ENCODE results near the gene CHRNB2.
A peak's percentile ranks its signal among the peaks of the same experiment; 100 is the strongest.

Gene CHRNB2

DNA sequence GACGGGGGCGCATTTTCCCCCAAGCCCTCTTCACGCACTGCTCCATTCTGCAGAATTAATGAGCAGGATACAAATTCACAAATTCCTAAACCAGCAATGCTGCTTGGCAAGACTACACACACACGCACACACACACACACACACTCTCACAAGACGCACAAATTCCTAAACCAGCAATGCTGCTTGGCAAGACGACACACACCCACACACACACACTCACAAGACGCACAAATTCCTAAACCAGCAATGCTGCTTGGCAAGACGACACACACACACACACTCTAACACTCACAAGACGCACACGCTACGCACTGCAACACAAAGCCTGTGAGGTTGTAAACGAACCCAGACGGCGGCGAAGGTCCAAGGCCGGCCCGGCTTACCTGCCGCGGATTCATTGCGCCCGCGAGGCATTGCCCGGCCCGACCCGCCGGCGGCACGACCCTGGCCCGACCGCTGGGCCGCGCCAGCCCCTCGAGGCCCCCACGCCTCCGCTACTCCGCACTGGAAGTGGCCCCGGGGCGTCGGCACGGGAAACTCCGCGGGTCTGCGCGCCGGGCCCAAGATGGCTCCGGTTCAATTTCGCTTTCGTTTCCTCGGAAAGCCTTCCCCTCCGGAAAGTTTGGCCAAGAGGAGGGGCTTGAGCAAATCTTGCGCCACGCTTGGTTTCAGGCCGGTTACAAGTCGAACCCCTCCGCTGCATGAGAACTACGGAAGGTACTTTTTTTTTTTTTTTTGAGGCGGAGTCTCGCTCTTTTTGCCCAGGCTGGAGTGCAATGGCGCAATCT, 40.2 kb downstream of the CHRNB2 start, which contains the start of gene ADAR:
Gene ADAR, minus strand, starts transcription at position 578 of the 788 bp plus-strand sequence. Its CDS starts 180 bp downstream, at position 398.
- Histone ChIP-seq H3K27ac (peak within 1 kb of the TSS; percentile 93 to 99 (median 98)), H3K4me3 (peak within 1 kb of the TSS; percentile 80 to 94 (median 90)), H3K9ac (peak within 1 kb of the TSS; percentile 91 to 99 (median 98)), H4K20me1 (peaks cover 44 to 89% (median 74%) of the 10 kb centered on the region in 11 experiments), H3K4me2 (peak within 1 kb of the TSS; percentile 86 to 95 (median 93)), H3K36me3 (peaks cover 26 to 38% (median 34%) of the 10 kb centered on the region in 11 experiments), H3K9me3 (replicated peaks in 1 of 11) (no peaks in the 10 kb centered on the region), H3K4me1 (peaks cover 68 to 79% (median 75%) of the 10 kb centered on the region in 10 experiments), H3K27me3 (no peaks in the 10 kb centered on the region)
- peak; percentile 41 to 99 (median 91); a peak in 21 of 22 replicates for TF ChIP-seq Cebpa-rat (IDR thresholded peaks at IDR 0.05)

DNA sequence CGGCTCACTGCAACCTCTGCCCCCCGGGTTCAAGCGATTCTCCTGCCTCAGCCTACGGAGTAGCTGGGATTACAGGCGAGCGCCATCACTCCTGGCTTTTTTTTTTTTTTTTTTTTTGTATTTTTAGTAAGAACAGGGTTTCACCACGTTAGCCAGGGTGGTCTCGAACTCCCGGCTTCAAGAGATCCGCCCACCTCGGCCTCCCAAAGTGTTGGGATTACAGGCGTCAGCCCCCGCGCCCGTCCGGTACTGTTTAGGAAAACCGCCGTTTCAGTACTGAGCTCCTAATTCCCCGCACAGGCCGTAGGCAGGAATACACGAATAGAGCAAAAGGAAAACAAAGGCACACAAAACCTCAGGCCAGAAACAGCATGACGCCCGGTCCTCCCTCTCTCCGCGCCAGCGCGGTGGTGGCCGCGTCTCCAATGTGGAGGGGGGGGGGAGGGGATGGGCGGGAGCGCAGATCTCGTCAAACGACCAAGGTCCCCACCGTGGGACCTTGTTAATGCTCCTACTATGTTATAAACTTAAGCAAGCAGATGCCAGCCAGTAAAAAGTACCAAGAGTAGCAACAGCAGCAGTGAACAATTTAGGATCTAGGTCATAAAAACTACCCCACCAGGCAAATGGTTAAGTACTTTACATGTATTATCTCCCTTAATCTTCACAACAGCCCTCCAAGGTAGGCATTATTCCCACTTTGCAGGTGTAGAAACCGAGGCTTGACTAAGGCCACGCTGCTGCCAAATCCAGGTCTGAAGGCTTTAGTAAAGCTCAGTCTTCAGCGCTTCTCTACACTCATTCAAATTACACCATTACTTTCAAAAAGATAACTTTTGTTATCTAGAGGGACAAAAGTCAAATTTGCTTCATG, 41.1 kb downstream of the CHRNB2 start:
- peak in 8 of 11 experiments; percentile 3 to 80 (median 46); a peak in 11 of 22 replicates for TF ChIP-seq Cebpa-rat (IDR thresholded peaks at IDR 0.05)
- H3K36me3 ChIP-seq: peaks cover 17 to 31% (median 25%) of the 10 kb centered on the region in 11 experiments; a peak in 18 of 22 replicates
- peaks cover 63 to 75% (median 69%) of the 10 kb centered on the region in 10 experiments for H3K4me1 ChIP-seq
- H3K27me3 ChIP-seq: no peaks in the 10 kb centered on the region
- H3K4me3 ChIP-seq: peak overlapping the region; percentile 80 to 94 (median 90)
- no peaks in the 10 kb centered on the region for H3K9me3 ChIP-seq (replicated peaks in 1 of 11)
- peak overlapping the region; percentile 93 to 99 (median 98) for H3K27ac ChIP-seq
- H4K20me1 ChIP-seq: peaks cover 35 to 89% (median 71%) of the 10 kb centered on the region in 11 experiments
- peak overlapping the region; percentile 91 to 99 (median 98) for H3K9ac ChIP-seq
- peak overlapping the region; percentile 74 to 95 (median 83) for H3K4me2 ChIP-seq

DNA sequence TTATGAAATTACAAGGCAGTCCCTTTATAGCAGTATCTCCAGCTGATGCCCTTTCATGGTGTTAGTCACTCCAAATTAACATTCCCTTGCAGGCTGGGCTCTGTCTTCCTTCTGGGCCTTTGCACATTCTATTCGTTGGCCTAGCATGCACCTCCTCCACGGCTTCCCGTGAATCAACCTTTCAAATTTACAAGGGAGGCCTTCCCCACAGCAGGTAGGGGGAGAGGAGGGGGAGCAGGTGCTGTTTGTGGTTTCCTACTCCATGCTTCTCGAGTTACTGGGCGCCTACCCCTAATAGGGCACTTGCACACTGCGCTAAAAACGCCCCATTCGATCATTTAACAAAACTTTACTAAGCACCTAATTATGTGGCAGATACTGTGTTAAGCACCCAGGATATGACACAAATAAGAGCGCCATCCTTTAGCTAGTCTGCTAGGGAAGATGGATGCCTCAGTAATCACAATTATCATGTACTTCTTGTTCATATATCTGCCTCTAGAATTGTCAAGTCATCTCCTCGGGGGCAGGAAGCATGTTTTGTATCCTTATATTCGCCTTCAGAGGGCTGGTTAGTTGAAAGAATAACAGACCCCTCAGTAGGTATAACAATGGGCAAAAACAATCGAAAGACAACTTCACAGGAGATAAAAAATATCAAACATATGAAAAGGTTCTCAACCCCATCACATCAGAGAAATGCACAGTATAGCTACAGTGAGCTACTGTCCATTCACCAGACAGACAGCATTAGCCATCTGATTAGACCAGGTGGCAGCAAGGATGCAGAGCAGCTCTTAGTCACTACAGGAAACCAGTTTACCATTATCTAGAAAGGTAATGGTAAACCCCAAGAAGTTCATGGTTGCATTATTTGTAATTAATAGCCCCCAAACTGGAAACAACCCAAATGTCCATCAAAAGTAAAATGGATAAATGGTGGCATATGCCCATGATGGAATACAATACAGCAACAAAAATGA, 42.1 kb downstream of the CHRNB2 start:
- H3K9ac ChIP-seq: peak overlapping the region; percentile 91 to 99 (median 98); a peak in 18 of 22 replicates
- H3K4me2 ChIP-seq: peak overlapping the region; percentile 74 to 95 (median 83)
- TF ChIP-seq Cebpa-rat (IDR thresholded peaks at IDR 0.05): no peak
- H3K36me3 ChIP-seq: peaks cover 7 to 23% (median 16%) of the 10 kb centered on the region in 11 experiments; a peak in 17 of 22 replicates
- H3K27me3 ChIP-seq: no peaks in the 10 kb centered on the region
- H3K9me3 ChIP-seq (replicated peaks in 1 of 11): no peaks in the 10 kb centered on the region
- peaks cover 52 to 65% (median 59%) of the 10 kb centered on the region in 10 experiments for H3K4me1 ChIP-seq
- peak overlapping the region in 8 of 10 experiments; percentile 80 to 93 (median 90); a peak in 10 of 20 replicates for H3K4me3 ChIP-seq
- H4K20me1 ChIP-seq: peaks cover 31 to 89% (median 69%) of the 10 kb centered on the region in 11 experiments
- H3K27ac ChIP-seq: peak overlapping the region in 9 of 11 experiments; percentile 93 to 99 (median 98); a peak in 18 of 22 replicates

DNA sequence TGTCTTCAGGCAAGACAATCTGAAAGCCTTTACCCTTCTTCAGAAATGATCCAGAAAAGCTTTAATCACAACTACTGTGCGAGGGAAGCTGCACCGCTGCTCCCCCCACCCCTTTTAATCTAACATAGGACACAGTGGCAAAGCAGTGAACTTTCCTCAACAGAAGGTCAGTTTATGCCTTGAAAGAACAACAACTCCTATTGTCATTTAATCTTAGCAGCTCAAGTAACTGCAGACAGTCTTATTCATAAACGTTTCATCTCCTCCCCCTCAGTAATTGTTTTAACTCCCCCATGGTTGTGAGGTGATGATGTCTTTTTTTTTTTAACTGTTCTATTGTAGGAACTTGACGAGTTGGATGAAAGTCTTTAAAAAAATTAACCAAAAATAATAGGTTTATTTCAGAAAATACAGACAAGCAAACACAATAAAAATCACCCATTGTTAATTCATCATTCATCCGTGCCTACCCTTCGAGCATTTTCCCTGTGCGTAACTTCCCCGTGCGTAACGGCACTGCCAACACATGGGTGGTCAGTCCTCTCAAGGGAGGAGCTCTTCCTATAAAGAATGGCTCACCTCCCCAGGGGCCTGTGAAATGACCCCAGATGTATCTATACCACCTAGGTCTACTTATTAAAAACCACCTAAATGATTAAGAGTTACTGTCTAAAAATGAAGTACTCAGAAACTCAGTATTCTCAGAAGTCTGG, 43.7 kb downstream of the CHRNB2 start:
- Histone ChIP-seq H3K4me3 (no peak overlapping the region), H3K4me1 (peaks cover 41 to 50% (median 44%) of the 10 kb centered on the region in 10 experiments), H3K27me3 (no peaks in the 10 kb centered on the region), H3K27ac (peak overlapping the region in 7 of 11 experiments; percentile 9 to 57 (median 29); a peak in 7 of 22 replicates), H4K20me1 (peaks cover 30 to 89% (median 69%) of the 10 kb centered on the region in 11 experiments; a peak in 21 of 22 replicates), H3K9me3 (replicated peaks in 1 of 11) (no peaks in the 10 kb centered on the region), H3K4me2 (peak overlapping the region; percentile 14 to 92 (median 42); a peak in 20 of 22 replicates), H3K9ac (peak overlapping the region in 5 of 11 experiments; percentile 7 to 33 (median 19); a peak in 1 of 22 replicates), H3K36me3 (peaks cover 0 to 10% (median 5%) of the 10 kb centered on the region in 11 experiments; a peak in 6 of 22 replicates)
- no peak for TF ChIP-seq Cebpa-rat (IDR thresholded peaks at IDR 0.05)

DNA sequence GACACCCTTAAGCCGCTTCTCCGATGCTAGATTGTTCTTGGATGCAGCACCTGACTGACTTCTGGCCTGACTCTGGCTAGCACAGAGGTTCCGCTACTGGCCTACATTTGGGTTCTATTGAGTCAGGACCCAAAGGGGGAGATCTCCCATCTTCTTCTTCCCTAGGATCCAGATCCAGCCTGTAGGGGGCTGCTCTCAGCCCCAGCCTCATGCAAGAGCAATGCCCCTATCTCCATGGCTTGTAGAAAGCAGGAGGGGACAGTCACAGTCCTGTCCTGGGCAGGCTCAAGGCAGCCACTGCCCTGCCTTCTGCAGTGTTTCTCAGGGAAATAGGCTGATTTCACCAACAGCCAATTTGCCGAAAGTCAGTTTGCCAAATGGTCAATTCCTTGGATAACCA, 46.7 kb downstream of the CHRNB2 start:
- peaks cover 0 to 27% (median 15%) of the 10 kb centered on the region in 11 experiments; a peak in 11 of 22 replicates for H3K36me3 ChIP-seq
- no peak overlapping the region for H3K4me3 ChIP-seq
- no peaks in the 10 kb centered on the region for H3K9me3 ChIP-seq (replicated peaks in 1 of 11)
- peaks cover 44 to 98% (median 75%) of the 10 kb centered on the region in 11 experiments; a peak in 20 of 22 replicates for H4K20me1 ChIP-seq
- H3K4me1 ChIP-seq: peaks cover 31 to 43% (median 38%) of the 10 kb centered on the region in 10 experiments
- no peak overlapping the region for H3K9ac ChIP-seq
- TF ChIP-seq Cebpa-rat (IDR thresholded peaks at IDR 0.05): no peak
- H3K27ac ChIP-seq: no peak overlapping the region
- no peak overlapping the region for H3K4me2 ChIP-seq
- H3K27me3 ChIP-seq: no peaks in the 10 kb centered on the region

DNA sequence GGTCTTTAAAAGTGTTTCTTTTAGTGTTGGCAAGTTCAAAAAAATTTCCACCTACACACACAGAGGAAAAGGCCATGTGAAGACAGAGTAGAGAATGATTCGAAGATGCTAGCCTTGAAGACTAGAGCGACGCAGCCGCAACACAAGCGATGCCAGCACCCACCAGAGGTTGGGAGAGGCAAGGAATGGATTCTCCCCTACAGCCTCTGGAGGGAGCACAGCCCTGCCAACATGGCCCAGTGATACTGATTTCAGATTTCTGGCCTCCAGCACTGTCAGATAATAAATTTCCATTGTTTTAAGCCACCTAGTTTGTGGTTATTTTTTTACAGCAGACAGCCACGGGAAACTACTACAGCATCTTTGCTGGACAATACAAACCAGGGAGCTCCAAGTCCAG, 47.3 kb downstream of the CHRNB2 start:
- TF ChIP-seq Cebpa-rat (IDR thresholded peaks at IDR 0.05): no peak
- H4K20me1 ChIP-seq: peaks cover 50 to 98% (median 78%) of the 10 kb centered on the region in 11 experiments; a peak in 20 of 22 replicates
- H3K9ac ChIP-seq: no peak overlapping the region
- H3K9me3 ChIP-seq (replicated peaks in 1 of 11): no peaks in the 10 kb centered on the region
- peaks cover 31 to 43% (median 38%) of the 10 kb centered on the region in 10 experiments for H3K4me1 ChIP-seq
- peaks cover 0 to 33% (median 18%) of the 10 kb centered on the region in 11 experiments; a peak in 11 of 22 replicates for H3K36me3 ChIP-seq
- no peak overlapping the region for H3K4me2 ChIP-seq
- no peaks in the 10 kb centered on the region for H3K27me3 ChIP-seq
- H3K27ac ChIP-seq: no peak overlapping the region
- H3K4me3 ChIP-seq: no peak overlapping the region

DNA sequence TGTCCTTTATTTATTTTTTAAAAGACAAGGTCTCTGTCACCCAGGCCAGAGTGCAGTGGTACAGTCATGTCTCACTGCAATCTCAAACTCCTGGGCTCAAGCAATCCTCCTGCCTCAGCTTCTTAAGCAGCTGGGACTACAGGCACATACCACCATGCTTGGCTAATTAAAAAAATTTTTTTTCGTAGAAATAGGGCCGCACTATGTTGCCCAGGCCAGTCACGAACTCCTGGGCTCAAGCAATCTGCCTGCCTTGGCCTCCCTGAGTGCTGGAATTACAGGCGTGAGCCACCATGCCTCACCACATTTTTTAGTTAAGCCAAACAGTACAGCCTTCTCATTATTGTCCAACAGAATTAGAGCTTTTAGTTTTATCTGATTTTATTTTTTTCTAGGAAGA, 47.8 kb downstream of the CHRNB2 start:
- Histone ChIP-seq H3K4me3 (no peak overlapping the region), H3K27ac (no peak overlapping the region), H3K27me3 (no peaks in the 10 kb centered on the region), H3K4me2 (no peak overlapping the region), H4K20me1 (peaks cover 55 to 98% (median 82%) of the 10 kb centered on the region in 11 experiments; a peak in 20 of 22 replicates), H3K36me3 (peaks cover 0 to 37% (median 19%) of the 10 kb centered on the region in 11 experiments; a peak in 11 of 22 replicates), H3K4me1 (peaks cover 30 to 44% (median 38%) of the 10 kb centered on the region in 10 experiments), H3K9ac (no peak overlapping the region), H3K9me3 (replicated peaks in 1 of 11) (no peaks in the 10 kb centered on the region)
- TF ChIP-seq Cebpa-rat (IDR thresholded peaks at IDR 0.05): no peak

Measured in BLaER1 treated with 17β-estradiol and CSF1 and Interleukin-3, amounts not matched to agents 10 nM and 100 nM (cell line).